ENCODE measurements around the gene COP1. TPM values are rescaled to one million over a fixed set of nuclear protein-coding genes. Genes with fewer than 3 reads are reported as not detected.

Gene COP1
- total and polyA plus RNA-seq, 2 of the 8 experiments (the other 6 are each of a cell fraction or from before 2014, with no cell fraction given): 26.2 to 44.9 TPM

- Histone ChIP-seq H3K23ac (ENCODE audit: insufficient read length) (no peak overlapping the region), H4K91ac (replicated peaks; ENCODE audit: insufficient read length, low read length) (no peak overlapping the region), H3K4ac (replicated peaks; ENCODE audit: insufficient read length, low read depth, low read length) (no peak overlapping the region), H2BK120ac (replicated peaks; ENCODE audit: low read depth, low read length) (no peak overlapping the region), H3K56ac (replicated peaks; ENCODE audit: insufficient read length, low read depth, low read length) (no peak overlapping the region), H2BK12ac (ENCODE audit: low read depth, low read length) (no peak overlapping the region), H2AFZ (ENCODE audit: low read length) (no peak overlapping the region), H2BK15ac (ENCODE audit: low read length) (no peak overlapping the region), H3K27me3 (replicated peaks in 1 of 4; ENCODE audit: control insufficient read depth in 3 of 4, extremely low read depth in 1 of 4, insufficient read depth in 3 of 4, low read length in 3 of 4) (no peaks in the 10 kb centered on the region), H3K4me2 (ENCODE audit: insufficient read depth in 1 of 2, low read depth in 2 of 2, low read length in 2 of 2) (no peak overlapping the region), H3K27ac (ENCODE audit: low read depth, low read length) (no peak overlapping the region), H3K4me3 (ENCODE audit: extremely low read depth in 1 of 4, insufficient read depth in 2 of 4, low read depth in 3 of 4, low read length in 4 of 4) (no peak overlapping the region), H2AK5ac (ENCODE audit: low read depth, low read length) (no peak overlapping the region), H3K14ac (ENCODE audit: insufficient read length) (no peak overlapping the region), H4K5ac (ENCODE audit: insufficient read length, low read depth, low read length) (no peak overlapping the region), H2BK20ac (ENCODE audit: low read length) (no peak overlapping the region), H4K8ac (ENCODE audit: extremely low read depth, insufficient read depth, low read length) (no peak overlapping the region), H3K9me3 (ENCODE audit: insufficient read depth in 2 of 2, low read depth in 1 of 2, low read length in 1 of 2) (no peaks in the 10 kb centered on the region), H3K36me3 (ENCODE audit: control insufficient read depth in 2 of 4, insufficient read depth in 4 of 4, low read length in 3 of 4) (no peaks in the 10 kb centered on the region), H3K79me2 (ENCODE audit: control insufficient read depth in 1 of 2, insufficient read depth in 2 of 2, low read length in 2 of 2) (no peaks in the 10 kb centered on the region), H3K4me1 (replicated peaks in 1 of 4; ENCODE audit: control insufficient read depth in 3 of 4, insufficient read depth in 4 of 4, low read length in 3 of 4) (no peaks in the 10 kb centered on the region), H3K79me1 (ENCODE audit: low read depth, low read length) (no peaks in the 10 kb centered on the region; the same call in 1 of the 2 replicates), H4K20me1 (replicated peaks in 1 of 2; ENCODE audit: control insufficient read depth in 1 of 2, insufficient read depth in 2 of 2, low read length in 2 of 2) (no peaks in the 10 kb centered on the region), H2BK5ac (ENCODE audit: low read depth, low read length) (no peak overlapping the region), H3K9ac (replicated peaks in 1 of 4; ENCODE audit: extremely low read depth in 1 of 4, low read depth in 3 of 4, low read length in 3 of 4) (no peak overlapping the region), H3K23me2 (ENCODE audit: low read depth, low read length) (no peaks in the 10 kb centered on the region), H3K18ac (ENCODE audit: extremely low read depth, low read length) (no peak overlapping the region)
- CTCF ChIA-PET (ENCODE audit: partially characterized antibody): interaction anchor here (2.0 kb wide), 1 partner anchor 8 kb away, joined by 5 read pairs; no protein-coding TSS in a partner anchor
- POLR2A ChIA-PET (ENCODE audit: partially characterized antibody): no interaction called here
- DNase-seq (ENCODE audit: low read depth in 1 of 2, low spot score in 2 of 2) (no peak), FAIRE-seq (no peak)
- WGBS, 2 experiments (ENCODE audit: extremely low coverage in 1 of 2, insufficient coverage in 1 of 2, insufficient read length in 1 of 2, insufficient replicate concordance in 2 of 2, low coverage in 1 of 2, low lambda C conversion rate in 2 of 2, missing lambda C conversion rate in 1 of 2): 94% methylated on average over 1 of the region's 1 CpG; no CpG with 5 or more reads in 1 of the 2 experiments
- no peak for TF ChIP-seq ASH2L (IDR thresholded peaks at IDR 0.05; ENCODE audit: low read length)
- no peak for TF ChIP-seq EP300 (IDR thresholded peaks at IDR 0.05; ENCODE audit: borderline replicate concordance in 1 of 2, low read depth in 2 of 2, low read length in 2 of 2)
- TF ChIP-seq E2F6 (IDR thresholded peaks at IDR 0.05): no peak
- no peak for TF ChIP-seq MAX (IDR thresholded peaks at IDR 0.05)
- no peak for TF ChIP-seq SUZ12 (IDR thresholded peaks at IDR 0.05; ENCODE audit: low read length)
- no peak for TF ChIP-seq CBX5 (IDR thresholded peaks at IDR 0.05; ENCODE audit: low read depth, low read length)
- TF ChIP-seq ATF3 (IDR thresholded peaks at IDR 0.05; ENCODE audit: insufficient read depth, low read depth, low read length): no peak
- no peak for TF ChIP-seq HDAC2 (IDR thresholded peaks at IDR 0.05; ENCODE audit: borderline replicate concordance in 1 of 2, low read depth in 2 of 2, low read length in 2 of 2)
- TF ChIP-seq TAF1 (IDR thresholded peaks at IDR 0.05; ENCODE audit: low read depth, low read length): no peak
- no peak for TF ChIP-seq SAP30 (IDR thresholded peaks at IDR 0.05; ENCODE audit: insufficient read depth, insufficient replicate concordance, low read length)
Measured at GRCh38 chr1:176111835-176112234, 95.3 kb downstream of the COP1 start.
